Measurements from ENCODE around the gene CLEC16A.

CLEC16A gene

GRCh38 chr16:11033629-11034420, 89.5 kb downstream of the CLEC16A start:
- Histone ChIP-seq H3K9me3 (ENCODE audit: control insufficient read depth, low read length) (no peaks in the 10 kb centered on the region), H3K4me1 (ENCODE audit: control insufficient read depth, insufficient read depth, low read length) (peaks cover 14% of the 10 kb centered on the region), H3K27me3 (ENCODE audit: control insufficient read depth, insufficient read depth, low read length) (no peaks in the 10 kb centered on the region), H3K4me3 (ENCODE audit: low read length) (no peak overlapping the region), H3K9ac (ENCODE audit: low read length) (no peak overlapping the region), H3K36me3 (ENCODE audit: control insufficient read depth, insufficient read depth, low read length) (no peaks in the 10 kb centered on the region)

GRCh38 chr16:11034481-11034931, 90.1 kb downstream of the CLEC16A start:
- Histone ChIP-seq H3K9ac (ENCODE audit: low read length) (no peak overlapping the region), H3K27me3 (ENCODE audit: control insufficient read depth, insufficient read depth, low read length) (no peaks in the 10 kb centered on the region), H3K4me3 (ENCODE audit: low read length) (no peak overlapping the region), H3K36me3 (ENCODE audit: control insufficient read depth, insufficient read depth, low read length) (no peaks in the 10 kb centered on the region), H3K9me3 (ENCODE audit: control insufficient read depth, low read length) (no peaks in the 10 kb centered on the region), H3K4me1 (ENCODE audit: control insufficient read depth, insufficient read depth, low read length) (peaks cover 14% of the 10 kb centered on the region)

GRCh38 chr16:11035096-11035495, 90.7 kb downstream of the CLEC16A start:
- Histone ChIP-seq H3K4me1 (ENCODE audit: control insufficient read depth, insufficient read depth, low read length) (peaks cover 14% of the 10 kb centered on the region), H3K4me3 (ENCODE audit: low read length) (no peak overlapping the region), H3K27me3 (ENCODE audit: control insufficient read depth, insufficient read depth, low read length) (no peaks in the 10 kb centered on the region), H3K36me3 (ENCODE audit: control insufficient read depth, insufficient read depth, low read length) (no peaks in the 10 kb centered on the region), H3K9me3 (ENCODE audit: control insufficient read depth, low read length) (no peaks in the 10 kb centered on the region), H3K9ac (ENCODE audit: low read length) (no peak overlapping the region)

GRCh38 chr16:11036040-11036439, 91.7 kb downstream of the CLEC16A start:
- no peaks in the 10 kb centered on the region for H3K36me3 ChIP-seq (ENCODE audit: control insufficient read depth, insufficient read depth, low read length)
- H3K9me3 ChIP-seq (ENCODE audit: control insufficient read depth, low read length), result no peaks in the 10 kb centered on the region
- no peaks in the 10 kb centered on the region for H3K27me3 ChIP-seq (ENCODE audit: control insufficient read depth, insufficient read depth, low read length)
- H3K9ac ChIP-seq (ENCODE audit: low read length), result no peak overlapping the region
- peaks cover 14% of the 10 kb centered on the region for H3K4me1 ChIP-seq (ENCODE audit: control insufficient read depth, insufficient read depth, low read length)
- no peak overlapping the region for H3K4me3 ChIP-seq (ENCODE audit: low read length)

GRCh38 chr16:11036868-11037410, 92.6 kb downstream of the CLEC16A start:
- Histone ChIP-seq H3K9ac (ENCODE audit: low read length) (no peak overlapping the region), H3K9me3 (ENCODE audit: control insufficient read depth, low read length) (no peaks in the 10 kb centered on the region), H3K36me3 (ENCODE audit: control insufficient read depth, insufficient read depth, low read length) (no peaks in the 10 kb centered on the region), H3K4me3 (ENCODE audit: low read length) (no peak overlapping the region), H3K4me1 (ENCODE audit: control insufficient read depth, insufficient read depth, low read length) (peaks cover 13% of the 10 kb centered on the region), H3K27me3 (ENCODE audit: control insufficient read depth, insufficient read depth, low read length) (no peaks in the 10 kb centered on the region)

GRCh38 chr16:11038305-11038704, 93.9 kb downstream of the CLEC16A start:
- Histone ChIP-seq H3K36me3 (ENCODE audit: control insufficient read depth, insufficient read depth, low read length) (no peaks in the 10 kb centered on the region), H3K27me3 (ENCODE audit: control insufficient read depth, insufficient read depth, low read length) (no peaks in the 10 kb centered on the region), H3K9me3 (ENCODE audit: control insufficient read depth, low read length) (no peaks in the 10 kb centered on the region), H3K4me3 (ENCODE audit: low read length) (no peak overlapping the region), H3K9ac (ENCODE audit: low read length) (no peak overlapping the region), H3K4me1 (ENCODE audit: control insufficient read depth, insufficient read depth, low read length) (peaks cover 5% of the 10 kb centered on the region)

GRCh38 chr16:11038777-11039176, 94.4 kb downstream of the CLEC16A start:
- Histone ChIP-seq H3K9me3 (ENCODE audit: control insufficient read depth, low read length) (no peaks in the 10 kb centered on the region), H3K4me1 (ENCODE audit: control insufficient read depth, insufficient read depth, low read length) (peaks cover 5% of the 10 kb centered on the region), H3K36me3 (ENCODE audit: control insufficient read depth, insufficient read depth, low read length) (no peaks in the 10 kb centered on the region), H3K9ac (ENCODE audit: low read length) (no peak overlapping the region), H3K27me3 (ENCODE audit: control insufficient read depth, insufficient read depth, low read length) (no peaks in the 10 kb centered on the region), H3K4me3 (ENCODE audit: low read length) (no peak overlapping the region)

GRCh38 chr16:11039726-11040125, 95.4 kb downstream of the CLEC16A start:
- H3K36me3 ChIP-seq (ENCODE audit: control insufficient read depth, insufficient read depth, low read length), result no peaks in the 10 kb centered on the region

GRCh38 chr16:11042191-11042590, 97.8 kb downstream of the CLEC16A start:
- Histone ChIP-seq H3K9me3 (ENCODE audit: control insufficient read depth, low read length) (no peaks in the 10 kb centered on the region), H3K9ac (ENCODE audit: low read length) (no peak overlapping the region), H3K4me3 (ENCODE audit: low read length) (no peak overlapping the region), H3K36me3 (ENCODE audit: control insufficient read depth, insufficient read depth, low read length) (no peaks in the 10 kb centered on the region), H3K27me3 (ENCODE audit: control insufficient read depth, insufficient read depth, low read length) (no peaks in the 10 kb centered on the region), H3K4me1 (ENCODE audit: control insufficient read depth, insufficient read depth, low read length) (peaks cover 5% of the 10 kb centered on the region)

More at GRCh38 chr16:11039726-11040125, 95.4 kb downstream of the CLEC16A start:
- no peaks in the 10 kb centered on the region for H3K9me3 ChIP-seq (ENCODE audit: control insufficient read depth, low read length)
- H3K4me1 ChIP-seq (ENCODE audit: control insufficient read depth, insufficient read depth, low read length), result peaks cover 5% of the 10 kb centered on the region
- H3K9ac ChIP-seq (ENCODE audit: low read length), result no peak overlapping the region
- H3K27me3 ChIP-seq (ENCODE audit: control insufficient read depth, insufficient read depth, low read length), result no peaks in the 10 kb centered on the region
- H3K4me3 ChIP-seq (ENCODE audit: low read length), result no peak overlapping the region

- Histone ChIP-seq H3K36me3 (ENCODE audit: control insufficient read depth, insufficient read depth, low read length) (no peaks in the 10 kb centered on the region), H3K9ac (ENCODE audit: low read length) (no peak overlapping the region)
Measured at GRCh38 chr16:11045441-11045840, 101.1 kb downstream of the CLEC16A start.

GRCh38 chr16:11045846-11046245, 101.5 kb downstream of the CLEC16A start:
- H3K27me3 ChIP-seq (ENCODE audit: control insufficient read depth, insufficient read depth, low read length), result no peaks in the 10 kb centered on the region
- no peaks in the 10 kb centered on the region for H3K36me3 ChIP-seq (ENCODE audit: control insufficient read depth, insufficient read depth, low read length)
- no peak overlapping the region for H3K9ac ChIP-seq (ENCODE audit: low read length)
- no peaks in the 10 kb centered on the region for H3K9me3 ChIP-seq (ENCODE audit: control insufficient read depth, low read length)
- no peaks in the 10 kb centered on the region for H3K4me1 ChIP-seq (ENCODE audit: control insufficient read depth, insufficient read depth, low read length)
- no peak overlapping the region for H3K4me3 ChIP-seq (ENCODE audit: low read length)

More at GRCh38 chr16:11045441-11045840, 101.1 kb downstream of the CLEC16A start:
- Histone ChIP-seq H3K4me3 (ENCODE audit: low read length) (no peak overlapping the region), H3K4me1 (ENCODE audit: control insufficient read depth, insufficient read depth, low read length) (no peaks in the 10 kb centered on the region), H3K9me3 (ENCODE audit: control insufficient read depth, low read length) (no peaks in the 10 kb centered on the region), H3K27me3 (ENCODE audit: control insufficient read depth, insufficient read depth, low read length) (no peaks in the 10 kb centered on the region)

GRCh38 chr16:11046382-11046931, 102.1 kb downstream of the CLEC16A start:
- Histone ChIP-seq H3K36me3 (ENCODE audit: control insufficient read depth, insufficient read depth, low read length) (no peaks in the 10 kb centered on the region), H3K4me3 (ENCODE audit: low read length) (no peak overlapping the region), H3K27me3 (ENCODE audit: control insufficient read depth, insufficient read depth, low read length) (no peaks in the 10 kb centered on the region), H3K4me1 (ENCODE audit: control insufficient read depth, insufficient read depth, low read length) (no peaks in the 10 kb centered on the region), H3K9ac (ENCODE audit: low read length) (no peak overlapping the region), H3K9me3 (ENCODE audit: control insufficient read depth, low read length) (no peaks in the 10 kb centered on the region)

All from mucosa of stomach (tissue), 1 donor.